Measurements from ENCODE around the gene SFXN3.
A peak's percentile ranks its signal among the peaks of the same experiment; 100 is the strongest.

GRCh38 chr10:101018600-101019439 is 12.2 kb upstream of the SFXN3 start:
- TF ChIP-seq, protein P1, sequence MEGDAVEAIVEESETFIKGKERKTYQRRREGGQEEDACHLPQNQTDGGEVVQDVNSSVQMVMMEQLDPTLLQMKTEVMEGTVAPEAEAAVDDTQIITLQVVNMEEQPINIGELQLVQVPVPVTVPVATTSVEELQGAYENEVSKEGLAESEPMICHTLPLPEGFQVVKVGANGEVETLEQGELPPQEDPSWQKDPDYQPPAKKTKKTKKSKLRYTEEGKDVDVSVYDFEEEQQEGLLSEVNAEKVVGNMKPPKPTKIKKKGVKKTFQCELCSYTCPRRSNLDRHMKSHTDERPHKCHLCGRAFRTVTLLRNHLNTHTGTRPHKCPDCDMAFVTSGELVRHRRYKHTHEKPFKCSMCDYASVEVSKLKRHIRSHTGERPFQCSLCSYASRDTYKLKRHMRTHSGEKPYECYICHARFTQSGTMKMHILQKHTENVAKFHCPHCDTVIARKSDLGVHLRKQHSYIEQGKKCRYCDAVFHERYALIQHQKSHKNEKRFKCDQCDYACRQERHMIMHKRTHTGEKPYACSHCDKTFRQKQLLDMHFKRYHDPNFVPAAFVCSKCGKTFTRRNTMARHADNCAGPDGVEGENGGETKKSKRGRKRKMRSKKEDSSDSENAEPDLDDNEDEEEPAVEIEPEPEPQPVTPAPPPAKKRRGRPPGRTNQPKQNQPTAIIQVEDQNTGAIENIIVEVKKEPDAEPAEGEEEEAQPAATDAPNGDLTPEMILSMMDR (IDR thresholded peaks at IDR 0.05; ENCODE audit: low read depth, low read length), result peak; percentile 81
- peak; percentile 96 for TF ChIP-seq MYC (IDR thresholded peaks at IDR 0.05; ENCODE audit: low read depth, low read length)
